Pons (tissue), 1 donor: ENCODE measurements around the gene CARD19.

Experiments
- DNase-seq: peaks from one replicate; pipeline ENCODE4 v3.0.0-alpha.2; 2016; ENCODE audit warnings: low spot score

Gene CARD19

DNA sequence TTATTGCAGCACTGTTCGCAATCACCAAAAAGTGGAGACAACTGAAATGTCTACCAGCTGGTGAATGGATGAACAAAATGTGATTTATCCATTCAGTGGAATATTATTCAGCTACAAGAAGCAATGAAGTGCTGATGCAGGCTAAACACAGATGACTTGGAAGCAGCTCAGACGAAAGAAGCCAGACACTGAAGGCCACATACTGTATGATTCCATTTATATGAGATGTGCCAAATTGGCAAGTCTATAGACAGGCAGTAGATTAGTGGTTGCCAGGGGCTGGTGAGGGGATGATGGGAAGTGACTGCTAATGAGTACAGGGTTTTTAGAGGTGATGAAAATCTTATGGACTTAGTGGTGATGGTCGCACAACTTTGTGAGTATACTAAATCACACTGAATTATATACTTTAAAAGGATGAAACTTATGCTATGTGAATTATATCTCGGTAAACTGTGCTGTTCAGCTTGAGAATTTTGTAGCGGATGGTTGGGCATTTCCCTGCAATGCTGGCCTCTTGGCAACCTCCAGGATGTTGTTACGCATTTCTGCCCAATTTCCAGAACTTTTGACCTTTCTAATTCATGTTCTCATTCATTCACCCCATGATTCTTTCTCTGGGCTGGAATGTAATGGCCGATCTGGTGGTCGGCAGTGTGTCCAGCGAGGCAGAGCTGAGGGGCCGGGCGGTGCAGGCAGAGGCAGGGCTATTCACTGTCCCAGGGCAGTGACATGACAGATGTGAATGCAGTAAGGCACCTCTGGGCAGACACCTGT, 66.0 kb downstream of the CARD19 start:
- DNase-seq, result no peak
